Measurements from ENCODE around the gene ABCC4. TPM values are rescaled to one million over a fixed set of nuclear protein-coding genes. Genes with fewer than 3 reads are reported as not detected.

ABCC4 gene
- total and polyA plus RNA-seq, 9 of the 15 experiments (the other 6 are each of a cell fraction or from before 2014, with no cell fraction given): 9.4 to 46.1 (median 25.4) TPM

- in situ Hi-C loops (cut with MboI) (no loop called here), intact Hi-C loops (cut with micrococcal nuclease) (no loop called here)
- Histone ChIP-seq H4K20me1 (replicated peaks; ENCODE audit: control insufficient read depth, insufficient read depth, low read length) (no peaks in the 10 kb centered on the region), H3K27ac (ENCODE audit: extremely low read depth, low read depth, low read length) (no peak overlapping the region), H3K4me1 (replicated peaks in 1 of 2; ENCODE audit: control insufficient read depth in 2 of 2, insufficient read depth in 2 of 2, low read length in 2 of 2) (no peaks in the 10 kb centered on the region), H3K27me3 (ENCODE audit: control insufficient read depth in 2 of 2, insufficient read depth in 2 of 2, low read length in 2 of 2) (no peaks in the 10 kb centered on the region), H3K4me2 (ENCODE audit: insufficient read depth, low read length) (no peak overlapping the region), H3K9me1 (ENCODE audit: control insufficient read depth, insufficient read depth, low read length) (no peaks in the 10 kb centered on the region), H2AFZ (ENCODE audit: low read depth, low read length) (no peak overlapping the region), H3K9me3 (replicated peaks; ENCODE audit: control insufficient read depth, insufficient read depth, low read depth, low read length) (no peaks in the 10 kb centered on the region), H3K79me2 (ENCODE audit: control insufficient read depth, insufficient read depth, low read length) (no peaks in the 10 kb centered on the region), H3K36me3 (ENCODE audit: control insufficient read depth, insufficient read depth, low read length) (peaks cover 10% of the 10 kb centered on the region; the same call in 1 of the 3 replicates), H3K4me3 (no peak overlapping the region), H3K9ac (ENCODE audit: insufficient read depth in 1 of 2, low read depth in 2 of 2, low read length in 2 of 2) (no peak overlapping the region)
- 73% methylated on average over 2 of the region's 3 CpGs for WGBS (ENCODE audit: insufficient coverage, low coverage, missing lambda C conversion rate)
- ATAC-seq: no peak
- BruUV-seq (replicated peaks): no TSS peak
- ChIA-PET CTCF (ENCODE audit: low intra/inter-chr PET ratio) (no interaction called here), POLR2A (interaction anchor here (1.2 kb wide), 1 partner anchor 10 kb away, joined by 3 read pairs; no protein-coding TSS in a partner anchor)
- TF ChIP-seq PKNOX1 (IDR thresholded peaks at IDR 0.05) (0 out of 2 replicates have a peak, but pooled peaks have one; percentile 21), NCOA4 (IDR thresholded peaks at IDR 0.05; ENCODE audit: partially characterized antibody) (no peak)
- FAIRE-seq: no peak
- no peak for DNase-seq (ENCODE audit: extremely low read depth in 1 of 4, low spot score in 3 of 4)
These were observed 250.2 kb downstream of the ABCC4 start for GRCh38 chr13:95050800-95051615.

GRCh38 chr13:95049772-95050171 is 251.5 kb downstream of the ABCC4 start:
- intact Hi-C loops (cut with micrococcal nuclease) (no loop called here), in situ Hi-C loops (cut with MboI) (no loop called here)
- no peak overlapping the region for H3K4me3 ChIP-seq
- peak; percentile 11 for FAIRE-seq
- no peak for ATAC-seq
- 57% methylated on average over 1 of the region's 1 CpG for WGBS (ENCODE audit: insufficient coverage, low coverage, missing lambda C conversion rate)
- no peak overlapping the region for H3K9ac ChIP-seq (ENCODE audit: insufficient read depth in 1 of 2, low read depth in 2 of 2, low read length in 2 of 2)
- peaks cover 10% of the 10 kb centered on the region; the same call in 1 of the 3 replicates for H3K36me3 ChIP-seq (ENCODE audit: control insufficient read depth, insufficient read depth, low read length)
- H3K4me2 ChIP-seq (ENCODE audit: insufficient read depth, low read length): no peak overlapping the region
- H4K20me1 ChIP-seq (replicated peaks; ENCODE audit: control insufficient read depth, insufficient read depth, low read length): no peaks in the 10 kb centered on the region
- BruUV-seq (replicated peaks): no TSS peak
- ChIA-PET CTCF (ENCODE audit: low intra/inter-chr PET ratio) (no interaction called here), POLR2A (no interaction called here)
- DNase-seq (ENCODE audit: extremely low read depth in 1 of 4, low spot score in 3 of 4): no peak
- TF ChIP-seq E2F4 (CRISPR knock-in tag; IDR thresholded peaks at IDR 0.05; ENCODE audit: low read depth) (no peak), STAT6 (CRISPR knock-in tag; IDR thresholded peaks at IDR 0.05) (no peak), CEBPG (CRISPR knock-in tag; IDR thresholded peaks at IDR 0.05) (no peak), CEBPG (tag; conservative IDR thresholded peaks at IDR 0.05 in 1 of 2, IDR thresholded peaks at IDR 0.05 in 1 of 2) (no peak), KLF10 (CRISPR knock-in tag; IDR thresholded peaks at IDR 0.05) (no peak)
- H3K9me1 ChIP-seq (ENCODE audit: control insufficient read depth, insufficient read depth, low read length): no peaks in the 10 kb centered on the region
- no peak overlapping the region for H2AFZ ChIP-seq (ENCODE audit: low read depth, low read length)
- no peaks in the 10 kb centered on the region for H3K79me2 ChIP-seq (ENCODE audit: control insufficient read depth, insufficient read depth, low read length)
- H3K4me1 ChIP-seq (replicated peaks in 1 of 2; ENCODE audit: control insufficient read depth in 2 of 2, insufficient read depth in 2 of 2, low read length in 2 of 2): no peaks in the 10 kb centered on the region
- H3K9me3 ChIP-seq (replicated peaks; ENCODE audit: control insufficient read depth, insufficient read depth, low read depth, low read length): no peaks in the 10 kb centered on the region
- H3K27ac ChIP-seq (ENCODE audit: extremely low read depth, low read depth, low read length): no peak overlapping the region
- H3K27me3 ChIP-seq (ENCODE audit: control insufficient read depth in 2 of 2, insufficient read depth in 2 of 2, low read length in 2 of 2): no peaks in the 10 kb centered on the region

Data from K562 (cell line).